IPS-20b (cell line): ENCODE data around the gene TUBG1.

ENCODE experiments used
- H3K27ac ChIP-seq: one replicate; pipeline ENCODE4 v1.5.1; 2013; ENCODE audit warnings: low read length
- H3K27me3 ChIP-seq: 2 replicates; pipeline ENCODE4 v1.6.1; 2013; ENCODE audit warnings: mild to moderate bottlenecking, low read length, inconsistent platforms; ENCODE audit not compliant: insufficient read depth
- H3K36me3 ChIP-seq: 2 replicates; pipeline ENCODE4 v1.6.1; 2013; ENCODE audit warnings: low read depth, mild to moderate bottlenecking, inconsistent platforms, low read length, moderate library complexity; ENCODE audit not compliant: insufficient read depth
- H3K4me1 ChIP-seq: 2 replicates; pipeline ENCODE4 v1.6.1; 2013; ENCODE audit warnings: mild to moderate bottlenecking, control low read depth, inconsistent platforms, low read length, moderate library complexity; ENCODE audit not compliant: insufficient read depth
- H3K4me3 ChIP-seq: 2 replicates; pipeline ENCODE4 v1.5.1; 2013; ENCODE audit warnings: mild to moderate bottlenecking, low read length, inconsistent platforms
- H3K9ac ChIP-seq: 2 replicates; pipeline ENCODE4 v1.6.1; 2013; ENCODE audit warnings: low read depth, mild to moderate bottlenecking, inconsistent platforms, low read length, moderate library complexity
- H3K9me3 ChIP-seq: 2 replicates; pipeline ENCODE4 v1.6.1; 2013; ENCODE audit warnings: mild to moderate bottlenecking, low read depth, low read length, inconsistent platforms; ENCODE audit not compliant: insufficient read depth

Gene TUBG1

DNA sequence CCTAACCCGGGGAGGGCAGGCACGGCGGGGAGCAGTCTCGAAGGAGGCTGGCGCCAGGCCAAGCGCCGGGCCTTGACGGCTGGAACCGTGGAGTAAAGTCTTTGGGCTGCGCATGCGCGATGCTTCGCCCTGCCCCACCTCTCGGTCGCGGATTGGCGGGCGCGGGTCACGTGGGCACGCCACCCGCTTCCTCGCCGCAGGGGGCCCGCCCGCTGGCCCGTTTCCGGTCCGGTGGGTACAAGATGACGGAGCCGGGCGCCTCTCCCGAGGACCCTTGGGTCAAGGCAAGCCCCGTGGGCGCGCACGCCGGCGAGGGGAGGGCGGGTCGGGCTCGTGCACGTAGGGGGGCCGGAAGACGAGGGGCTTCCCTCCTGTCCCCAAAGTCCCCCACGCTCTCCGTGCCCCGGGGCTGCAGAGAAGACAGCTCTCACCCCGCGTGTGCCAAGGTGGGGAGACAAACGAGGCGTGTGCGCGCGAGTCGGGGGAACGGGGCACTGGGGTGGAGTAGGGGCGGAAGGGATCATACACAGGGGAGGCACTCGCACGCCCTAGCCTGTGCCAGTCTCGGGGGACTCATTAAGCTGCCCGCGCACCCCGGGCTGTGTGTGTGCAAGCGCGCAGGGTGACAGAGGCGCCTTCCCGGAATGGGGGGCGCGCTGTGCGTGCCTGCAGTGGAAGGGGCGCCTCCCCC, 42.5 kb upstream of the TUBG1 start, which contains the start of gene MLX:
TSS of gene MLX (plus strand) at position 218 of the 691 bp plus-strand sequence. CDS start at position 243, 25 bp downstream.
- peak within 1 kb of the TSS; percentile 98 for H3K27ac ChIP-seq
- no peaks in the 10 kb centered on the region for H3K27me3 ChIP-seq
- H3K4me3 ChIP-seq, result peak within 1 kb of the TSS; percentile 91
- peak within 1 kb of the TSS; percentile 89 for H3K9ac ChIP-seq
- peaks cover 7% of the 10 kb centered on the region; the same call in 1 of the 2 replicates for H3K4me1 ChIP-seq
- H3K36me3 ChIP-seq, result peaks cover 66% of the 10 kb centered on the region
- no peaks in the 10 kb centered on the region for H3K9me3 ChIP-seq

DNA sequence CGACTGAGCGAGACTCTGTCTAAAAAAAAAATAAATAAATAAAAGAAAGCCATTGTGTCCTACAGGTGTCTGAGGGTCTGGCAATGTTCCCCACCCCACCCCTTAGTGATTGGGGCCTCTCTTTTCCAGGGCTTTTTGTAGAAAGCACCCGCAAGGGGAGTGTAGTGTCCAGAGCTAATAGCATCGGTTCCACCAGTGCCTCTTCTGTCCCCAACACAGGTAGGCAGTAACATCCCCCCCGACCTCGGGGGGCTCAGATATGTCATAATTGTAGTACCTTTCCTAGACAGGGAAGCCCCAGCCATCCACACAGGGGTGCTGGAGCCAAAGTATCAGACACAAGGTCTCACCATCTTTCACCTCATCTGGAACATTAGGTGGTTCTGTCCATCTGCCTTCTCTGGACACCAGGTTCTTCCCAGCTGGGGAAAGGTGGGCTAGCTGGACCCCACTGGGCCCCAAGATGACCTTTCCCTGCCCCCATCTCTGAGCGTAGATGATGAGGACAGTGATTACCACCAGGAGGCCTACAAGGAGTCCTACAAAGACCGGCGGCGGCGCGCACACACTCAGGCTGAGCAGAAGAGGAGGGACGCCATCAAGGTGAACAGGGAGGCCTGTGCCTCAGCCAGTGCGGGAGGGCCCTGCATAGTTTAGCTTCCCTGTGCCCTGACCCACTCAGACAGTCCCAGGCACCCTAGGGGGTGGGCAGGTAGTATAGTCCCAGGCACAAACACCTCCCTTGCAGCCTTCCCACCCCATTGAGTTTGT, 41.0 kb upstream of the TUBG1 start:
- Histone ChIP-seq H3K36me3 (peaks cover 77% of the 10 kb centered on the region), H3K9ac (no peak overlapping the region), H3K9me3 (no peaks in the 10 kb centered on the region), H3K27me3 (no peaks in the 10 kb centered on the region), H3K4me3 (no peak overlapping the region), H3K4me1 (no peaks in the 10 kb centered on the region), H3K27ac (no peak overlapping the region)

DNA sequence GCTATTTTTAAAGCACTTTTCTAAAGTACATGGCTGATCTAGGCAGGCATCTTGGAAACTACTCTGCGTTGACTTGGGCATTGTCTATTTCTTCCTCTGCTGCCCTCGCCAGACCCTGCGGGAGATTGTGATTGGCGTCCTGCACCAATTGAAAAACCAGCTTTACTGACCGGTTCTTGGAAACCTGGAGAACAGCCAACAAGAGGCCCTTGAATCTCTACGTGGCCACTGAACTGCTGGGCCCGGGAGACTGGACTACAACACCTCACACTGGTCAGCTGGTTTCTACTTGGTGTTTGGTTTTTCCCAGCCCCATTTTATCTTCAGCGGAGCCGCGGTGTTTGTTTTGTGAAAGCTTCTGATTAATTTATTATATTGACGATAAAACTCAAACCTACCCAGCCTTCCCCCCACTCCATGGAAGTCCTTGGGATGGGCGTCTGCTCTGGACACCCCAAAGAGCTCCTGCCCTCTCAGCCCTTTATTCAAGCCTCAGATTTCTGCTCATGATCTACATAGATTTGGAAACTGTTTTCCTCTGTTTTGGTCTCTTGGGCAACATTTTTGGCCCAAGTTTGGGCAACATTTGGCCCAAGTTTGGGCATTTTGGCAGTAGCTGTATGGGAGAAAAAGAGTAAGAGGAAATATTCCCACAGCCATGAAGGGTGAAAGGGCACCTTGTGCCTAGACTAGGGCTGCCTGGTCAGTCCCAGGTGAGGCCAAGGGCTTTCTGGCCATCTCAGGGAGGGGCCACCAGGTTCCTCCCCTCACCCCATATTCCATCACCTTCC, 37.9 kb upstream of the TUBG1 start:
- Histone ChIP-seq H3K27ac (no peak overlapping the region), H3K4me3 (no peak overlapping the region), H3K27me3 (no peaks in the 10 kb centered on the region), H3K9me3 (no peaks in the 10 kb centered on the region), H3K9ac (no peak overlapping the region), H3K36me3 (peaks cover 78% of the 10 kb centered on the region), H3K4me1 (no peaks in the 10 kb centered on the region)

DNA sequence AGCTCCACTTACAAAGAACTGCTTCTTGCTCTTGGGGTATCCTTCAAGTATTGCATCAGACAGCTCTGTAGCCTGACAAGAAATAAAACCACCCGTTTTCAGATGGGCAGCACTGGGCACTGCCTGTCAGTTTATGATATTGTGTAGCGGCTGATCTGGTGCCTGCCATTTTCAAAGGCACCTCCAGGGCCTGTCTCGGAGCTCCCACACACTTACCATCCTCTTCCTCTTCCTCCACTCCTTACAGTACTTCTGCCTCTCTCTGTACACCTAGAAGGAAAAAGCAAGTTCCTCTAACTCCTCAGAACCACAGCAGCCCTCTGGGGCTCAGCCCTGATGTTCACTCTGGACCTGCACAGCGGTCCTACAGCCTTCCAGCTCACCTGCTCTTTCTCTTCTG, 36.4 kb upstream of the TUBG1 start:
- H3K36me3 ChIP-seq, result peaks cover 78% of the 10 kb centered on the region
- no peak overlapping the region for H3K27ac ChIP-seq
- no peaks in the 10 kb centered on the region for H3K9me3 ChIP-seq
- H3K9ac ChIP-seq, result no peak overlapping the region
- H3K4me1 ChIP-seq, result no peaks in the 10 kb centered on the region
- no peak overlapping the region for H3K4me3 ChIP-seq
- no peaks in the 10 kb centered on the region for H3K27me3 ChIP-seq

DNA sequence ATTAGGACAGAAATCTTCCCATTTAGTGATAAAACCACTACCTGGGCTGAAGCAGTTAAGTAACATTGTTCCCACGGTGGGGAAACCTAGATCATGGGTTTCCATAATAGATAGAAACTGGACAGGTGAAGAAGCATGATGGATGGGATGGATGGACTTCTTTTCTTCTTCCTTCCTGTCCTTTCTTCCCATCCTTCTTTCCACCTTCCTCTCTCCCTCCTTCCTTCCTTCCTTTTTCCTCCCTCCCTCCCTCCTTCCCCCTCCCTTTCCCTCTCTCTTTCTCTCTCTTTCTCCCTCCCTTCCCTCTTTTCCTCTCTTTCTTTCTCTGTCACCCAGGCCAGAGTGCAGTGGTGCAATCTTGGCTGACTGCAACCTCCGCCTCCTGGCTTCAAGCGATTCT, 35.0 kb upstream of the TUBG1 start:
- H3K27ac ChIP-seq, result no peak overlapping the region
- peaks cover 66% of the 10 kb centered on the region for H3K36me3 ChIP-seq
- no peaks in the 10 kb centered on the region for H3K4me1 ChIP-seq
- H3K9ac ChIP-seq, result no peak overlapping the region
- no peak overlapping the region for H3K4me3 ChIP-seq
- no peaks in the 10 kb centered on the region for H3K27me3 ChIP-seq
- no peaks in the 10 kb centered on the region for H3K9me3 ChIP-seq

DNA sequence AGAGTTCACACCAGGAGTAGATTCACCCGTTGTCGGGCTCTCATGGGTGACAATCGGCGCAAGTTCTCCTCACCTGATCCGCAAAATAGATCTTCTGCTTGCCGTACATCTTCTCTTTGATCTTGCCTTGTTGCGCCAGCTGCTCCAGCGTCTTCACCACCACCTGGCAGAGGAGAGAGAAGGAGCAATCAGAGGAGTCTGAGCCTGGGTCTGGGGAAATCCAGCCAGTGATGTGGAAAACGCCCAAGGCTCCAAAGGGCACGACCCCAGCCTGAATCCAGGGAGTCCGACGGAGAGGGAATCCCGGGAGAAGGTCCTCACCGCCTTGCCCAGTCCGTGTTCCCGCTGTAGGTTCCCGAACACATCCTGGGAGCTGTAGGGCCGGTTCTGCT, 32.3 kb upstream of the TUBG1 start:
- H3K9ac ChIP-seq, result peak overlapping the region; percentile 95
- H3K27me3 ChIP-seq, result no peaks in the 10 kb centered on the region
- H3K27ac ChIP-seq, result no peak overlapping the region
- H3K4me3 ChIP-seq, result peak overlapping the region; percentile 94
- peaks cover 60% of the 10 kb centered on the region for H3K36me3 ChIP-seq
- H3K4me1 ChIP-seq, result no peaks in the 10 kb centered on the region
- H3K9me3 ChIP-seq, result no peaks in the 10 kb centered on the region

DNA sequence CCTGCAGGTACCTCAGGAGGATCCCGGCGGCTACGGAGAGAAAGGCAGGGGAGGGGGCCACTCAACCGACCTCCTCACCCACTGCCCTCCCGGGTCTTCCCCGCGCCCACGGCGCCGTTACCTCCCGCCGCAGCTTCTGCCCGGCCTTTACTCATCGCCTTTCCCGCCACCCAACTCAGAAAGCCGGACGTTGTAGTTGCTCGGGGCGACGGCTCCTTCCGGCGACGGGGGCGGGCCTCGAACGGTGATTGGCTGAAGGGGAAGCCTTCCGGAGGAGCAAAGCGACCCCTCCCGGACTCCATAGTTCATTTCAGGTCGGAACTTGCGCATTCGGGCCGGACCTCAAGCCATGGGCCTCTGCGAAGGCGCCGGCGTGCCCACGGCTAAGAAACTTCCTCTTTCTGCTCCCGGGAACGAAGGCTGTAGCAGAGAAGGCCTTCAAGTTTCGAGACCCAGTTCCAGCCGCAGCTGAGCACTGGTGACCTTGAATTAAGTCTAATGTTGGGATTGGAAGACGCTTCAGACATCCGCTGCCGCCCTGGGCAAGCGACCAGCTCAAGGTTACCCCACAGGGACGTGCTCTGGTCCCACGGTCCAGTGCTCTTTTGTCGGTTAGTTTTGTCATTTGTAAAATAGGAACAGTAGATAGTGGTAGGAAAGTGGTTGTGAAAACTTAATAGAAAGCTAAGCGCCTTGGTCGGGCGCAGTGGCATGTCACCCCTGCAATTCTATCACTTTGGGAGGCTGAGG, 31.8 kb upstream of the TUBG1 start, which contains the start of gene PSMC3IP:
TSS of gene PSMC3IP (minus strand) at position 198 of the 750 bp plus-strand sequence. CDS start at position 155, 43 bp downstream.
- no peaks in the 10 kb centered on the region for H3K9me3 ChIP-seq
- H3K4me1 ChIP-seq, result no peaks in the 10 kb centered on the region
- peak within 1 kb of the TSS; percentile 94 for H3K4me3 ChIP-seq
- H3K9ac ChIP-seq, result peak within 1 kb of the TSS; percentile 95
- peaks cover 60% of the 10 kb centered on the region for H3K36me3 ChIP-seq
- H3K27ac ChIP-seq, result peak within 1 kb of the TSS; percentile 45
- no peaks in the 10 kb centered on the region for H3K27me3 ChIP-seq

DNA sequence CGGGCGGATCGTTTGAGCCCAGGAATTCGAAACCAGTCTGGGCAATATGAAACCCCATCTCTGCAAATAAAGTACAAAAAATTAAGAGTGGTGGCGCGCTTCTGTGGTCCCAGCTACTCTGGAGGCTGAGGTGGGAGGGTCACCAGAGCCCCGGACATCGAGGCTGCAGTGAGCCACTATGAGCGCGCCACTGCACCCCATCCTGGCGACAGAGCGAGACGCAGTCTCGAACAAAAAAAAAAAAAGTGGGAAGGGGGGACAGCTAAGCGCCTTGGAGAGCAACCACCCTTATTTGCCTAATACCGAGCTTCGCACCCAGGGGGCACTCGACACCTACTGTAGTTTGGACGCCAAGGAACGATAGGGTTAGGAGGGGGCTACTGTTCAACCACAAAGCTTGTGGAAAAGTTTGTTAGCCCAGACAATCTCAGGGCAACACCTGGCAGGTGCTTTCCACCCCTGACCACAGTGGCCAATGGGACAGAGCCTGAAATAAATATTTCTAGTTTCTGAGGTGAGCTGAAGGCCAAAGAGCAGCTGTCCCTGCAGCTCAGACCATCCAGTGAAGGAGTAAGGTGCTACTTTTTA, 31.1 kb upstream of the TUBG1 start:
- peaks cover 60% of the 10 kb centered on the region for H3K36me3 ChIP-seq
- H3K9ac ChIP-seq, result peak overlapping the region; percentile 95
- no peaks in the 10 kb centered on the region for H3K4me1 ChIP-seq
- H3K9me3 ChIP-seq, result no peaks in the 10 kb centered on the region
- no peaks in the 10 kb centered on the region for H3K27me3 ChIP-seq
- H3K27ac ChIP-seq, result peak overlapping the region; percentile 45
- peak overlapping the region; percentile 94 for H3K4me3 ChIP-seq

DNA sequence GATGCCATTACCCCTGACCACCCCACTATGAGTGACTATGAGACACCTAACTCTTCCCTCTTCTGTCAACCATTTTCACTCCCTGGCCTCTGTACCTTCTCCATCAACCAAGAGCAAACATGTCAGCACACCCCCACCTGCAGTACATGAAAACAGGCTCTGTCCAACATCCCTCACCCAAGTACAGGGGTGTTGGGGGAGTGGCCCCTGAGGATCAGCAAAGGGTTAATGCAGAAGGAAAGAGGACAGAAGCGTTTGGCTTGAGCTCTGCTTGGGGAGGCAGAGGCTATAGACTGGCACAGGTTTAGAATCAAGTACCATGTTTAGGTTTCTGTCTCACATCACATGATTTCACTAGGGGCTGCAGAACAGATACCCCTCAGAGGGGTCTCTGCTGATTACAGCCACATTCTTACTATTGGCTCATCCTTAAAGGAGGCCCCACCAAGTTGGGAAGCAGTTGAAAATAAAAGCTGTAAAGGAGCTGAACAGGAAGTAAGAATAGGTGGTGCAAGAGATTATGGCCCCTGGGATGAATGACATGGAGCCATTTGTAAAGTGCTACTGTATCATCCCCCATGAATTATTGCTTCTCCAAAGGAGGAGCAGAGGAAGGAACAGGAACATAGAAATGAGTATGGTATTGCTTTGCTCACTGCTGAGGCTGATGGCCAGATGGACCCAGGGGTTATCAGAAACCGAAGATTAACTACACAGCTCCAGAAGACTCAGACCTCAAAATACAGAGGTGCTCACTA, 29.5 kb upstream of the TUBG1 start:
- Histone ChIP-seq H3K4me1 (no peaks in the 10 kb centered on the region), H3K27me3 (no peaks in the 10 kb centered on the region), H3K36me3 (peaks cover 60% of the 10 kb centered on the region), H3K27ac (no peak overlapping the region), H3K9me3 (no peaks in the 10 kb centered on the region), H3K4me3 (no peak overlapping the region), H3K9ac (peak overlapping the region; percentile 21; the same call in 1 of the 2 replicates)

DNA sequence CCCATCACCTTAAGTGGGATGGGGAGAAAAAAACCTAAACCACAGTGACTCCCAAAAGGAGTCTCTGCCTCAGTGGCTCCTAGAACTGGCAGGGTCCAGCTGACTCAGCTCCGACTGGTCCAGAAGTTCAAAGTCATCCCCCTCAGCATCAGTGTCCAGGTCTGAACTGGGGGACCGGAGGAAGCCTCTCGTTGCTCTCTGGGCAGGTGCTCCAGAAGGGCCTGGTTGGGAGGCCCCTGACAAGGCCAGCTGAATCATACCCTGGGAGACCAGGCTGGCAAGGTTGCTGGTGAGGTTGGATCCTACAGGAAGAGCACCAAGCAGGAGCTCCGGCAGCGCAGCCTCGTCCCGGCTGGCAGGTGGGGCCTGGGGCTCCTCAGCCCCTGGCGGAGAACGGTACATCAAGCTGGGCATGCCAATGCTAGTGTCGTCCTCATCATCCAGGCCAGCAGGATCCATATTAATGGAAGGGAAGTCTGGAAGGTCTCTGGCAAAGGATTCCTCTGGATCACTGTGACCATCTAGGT, 27.7 kb upstream of the TUBG1 start:
- no peaks in the 10 kb centered on the region for H3K9me3 ChIP-seq
- H3K4me1 ChIP-seq, result no peaks in the 10 kb centered on the region
- peaks cover 65% of the 10 kb centered on the region for H3K36me3 ChIP-seq
- no peak overlapping the region for H3K9ac ChIP-seq
- no peak overlapping the region for H3K4me3 ChIP-seq
- no peak overlapping the region for H3K27ac ChIP-seq
- H3K27me3 ChIP-seq, result no peaks in the 10 kb centered on the region
